Measurements from ENCODE around the gene ANO4. TPM values are rescaled to one million over a fixed set of nuclear protein-coding genes. Genes with fewer than 3 reads are reported as not detected.
"Not testable (repeated sequence)": the region's sequence is repeated elsewhere in the genome, so short reads cannot be mapped to it uniquely, and the experiment has no call there.

The ANO4 gene
- total RNA-seq, 2 donors from 2014 or later = 7.2 to 8.5 TPM

DNA sequence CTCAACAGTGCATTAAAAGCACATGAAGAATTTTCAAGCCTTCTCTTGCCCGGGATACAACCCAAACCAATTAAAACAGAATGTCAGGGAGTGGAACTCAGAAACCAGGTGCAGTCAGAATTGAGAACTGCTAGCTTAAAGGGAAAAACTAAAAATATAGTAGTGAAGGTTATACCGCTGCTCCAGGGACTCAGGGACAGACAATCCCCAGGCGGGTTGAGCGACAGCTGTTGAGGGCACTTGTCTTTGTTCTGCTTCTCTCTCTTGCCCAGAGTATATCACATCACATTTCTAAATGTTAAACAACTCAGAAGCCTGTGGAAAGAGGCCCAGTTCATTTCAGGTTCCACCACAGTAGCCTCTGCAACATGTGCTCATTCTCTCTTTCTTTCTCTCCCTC, 322.3 kb downstream of the ANO4 start:
- no peak for DNase-seq (ENCODE audit: low spot score)
- Histone ChIP-seq H3K27ac (no peak overlapping the region), H3K27me3 (replicated peaks; ENCODE audit: insufficient read depth) (no peaks in the 10 kb centered on the region), H3K9me3 (no peaks in the 10 kb centered on the region), H3K4me3 (no peak overlapping the region), H3K4me1 (replicated peaks) (no peaks in the 10 kb centered on the region), H3K36me3 (no peaks in the 10 kb centered on the region)
- TF ChIP-seq CTCF (IDR thresholded peaks at IDR 0.05) (no peak), POLR2A (IDR thresholded peaks at IDR 0.05) (no peak), POLR2AphosphoS5 (IDR thresholded peaks at IDR 0.05) (no peak)
- WGBS = 62% methylated on average over 4 of the region's 4 CpGs
- intact Hi-C loops (cut with DNase I) = no loop called here

- H3K4me3 ChIP-seq = no peak overlapping the region
- H3K36me3 ChIP-seq = no peaks in the 10 kb centered on the region
- H3K27me3 ChIP-seq (replicated peaks; ENCODE audit: insufficient read depth) = no peaks in the 10 kb centered on the region
- H3K9me3 ChIP-seq = no peaks in the 10 kb centered on the region
- intact Hi-C loops (cut with DNase I) = no loop called here
- H3K27ac ChIP-seq = no peak overlapping the region
- no peaks in the 10 kb centered on the region for H3K4me1 ChIP-seq (replicated peaks)
- DNase-seq (ENCODE audit: low spot score) = no peak
- 94% methylated on average over 2 of the region's 2 CpGs for WGBS
- TF ChIP-seq POLR2AphosphoS5 (IDR thresholded peaks at IDR 0.05) (no peak), POLR2A (IDR thresholded peaks at IDR 0.05) (no peak)
Observed at GRCh38 chr12:101117842-101118241, 323.3 kb downstream of the ANO4 start.

GRCh38 chr12:101127521-101128219, 333.1 kb downstream of the ANO4 start:
- Histone ChIP-seq H3K4me1 (replicated peaks) (no peaks in the 10 kb centered on the region), H3K4me3 (no peak overlapping the region)

GRCh38 chr12:101145777-101146431, 351.3 kb downstream of the ANO4 start:
- DNase-seq (ENCODE audit: low spot score); H3K4me1 ChIP-seq (replicated peaks); H3K27me3 ChIP-seq (replicated peaks; ENCODE audit: insufficient read depth); H3K36me3 ChIP-seq; H3K9me3 ChIP-seq; intact Hi-C loops (cut with DNase I); H3K27ac ChIP-seq; H3K4me3 ChIP-seq: not testable (repeated sequence)
- 87% methylated on average over 35 of the region's 35 CpGs for WGBS

More at GRCh38 chr12:101127521-101128219, 333.1 kb downstream of the ANO4 start:
- H3K9me3 ChIP-seq = no peaks in the 10 kb centered on the region
- WGBS = 86% methylated on average over 6 of the region's 6 CpGs
- H3K27me3 ChIP-seq (replicated peaks; ENCODE audit: insufficient read depth) = no peaks in the 10 kb centered on the region
- no peak for DNase-seq (ENCODE audit: low spot score)
- H3K36me3 ChIP-seq = no peaks in the 10 kb centered on the region
- no peak overlapping the region for H3K27ac ChIP-seq
- intact Hi-C loops (cut with DNase I) = no loop called here
- TF ChIP-seq CTCF (IDR thresholded peaks at IDR 0.05) (no peak), POLR2AphosphoS5 (IDR thresholded peaks at IDR 0.05) (no peak), POLR2A (IDR thresholded peaks at IDR 0.05) (no peak)

DNA sequence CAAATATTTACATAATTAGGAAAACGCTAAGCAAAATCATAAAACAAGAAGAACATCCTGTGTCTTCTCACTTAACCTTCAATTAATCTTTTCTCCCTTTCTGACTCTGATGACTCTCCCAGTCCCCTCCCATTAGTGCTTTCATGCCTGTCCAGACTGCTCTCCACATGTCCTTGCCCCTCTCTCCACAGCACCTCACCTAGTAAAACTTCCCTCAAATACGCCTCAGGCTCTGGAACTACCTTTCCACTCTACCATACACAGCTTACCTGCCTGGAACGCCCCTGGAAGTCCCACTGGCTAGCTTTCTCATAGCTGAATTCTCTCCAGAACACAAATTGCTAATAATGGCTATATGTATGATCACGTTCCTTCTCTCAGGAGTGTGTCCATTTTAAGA, 370.7 kb downstream of the ANO4 start:
- intact Hi-C loops (cut with DNase I) = no loop called here
- Histone ChIP-seq H3K27me3 (replicated peaks; ENCODE audit: insufficient read depth) (no peaks in the 10 kb centered on the region), H3K4me3 (no peak overlapping the region), H3K9me3 (no peaks in the 10 kb centered on the region), H3K4me1 (replicated peaks) (no peaks in the 10 kb centered on the region), H3K36me3 (no peaks in the 10 kb centered on the region), H3K27ac (no peak overlapping the region)
- no peak for TF ChIP-seq POLR2AphosphoS5 (IDR thresholded peaks at IDR 0.05)
- 50% methylated on average over 4 of the region's 4 CpGs for WGBS
- no peak for DNase-seq (ENCODE audit: low spot score)

DNA sequence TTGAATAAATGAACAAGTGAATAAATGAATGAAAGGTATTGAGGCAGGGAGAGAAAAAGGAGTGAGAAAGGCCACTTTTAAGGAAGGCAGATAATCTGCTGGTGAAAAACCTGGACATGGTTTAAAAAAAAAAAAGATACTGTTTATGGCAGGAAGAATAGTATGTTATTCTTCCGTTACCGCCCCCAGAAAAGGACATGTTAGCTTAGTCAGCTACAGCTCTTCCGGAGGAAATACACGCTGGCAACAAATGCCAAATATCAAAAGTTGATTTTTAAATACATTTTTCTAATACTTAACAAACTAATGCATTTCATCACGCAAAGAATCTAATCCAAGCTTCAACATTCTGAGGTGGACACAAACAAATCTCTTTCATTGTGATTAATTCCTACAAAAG, 372.3 kb downstream of the ANO4 start:
- TF ChIP-seq CTCF (IDR thresholded peaks at IDR 0.05) = no peak
- H3K36me3 ChIP-seq = no peaks in the 10 kb centered on the region
- no peak for DNase-seq (ENCODE audit: low spot score)
- 86% methylated on average over 5 of the region's 5 CpGs for WGBS
- H3K27me3 ChIP-seq (replicated peaks; ENCODE audit: insufficient read depth) = no peaks in the 10 kb centered on the region
- H3K4me3 ChIP-seq = no peak overlapping the region
- no peaks in the 10 kb centered on the region for H3K9me3 ChIP-seq
- intact Hi-C loops (cut with DNase I) = no loop called here
- H3K4me1 ChIP-seq (replicated peaks) = no peaks in the 10 kb centered on the region
- no peak overlapping the region for H3K27ac ChIP-seq

Data from prostate gland (tissue), 2 donors.